Inflammatory macrophage treated with lipopolysaccharide for 1 hour (primary cell): ENCODE data around the gene ADK.
A peak's percentile ranks its signal among the peaks of the same experiment; 100 is the strongest.

Experiments
- DNase-seq, 2 donors: peaks; one replicate each; pipeline ENCODE4 v3.0.0-alpha.2; 2020 to 2022

Gene ADK

DNA sequence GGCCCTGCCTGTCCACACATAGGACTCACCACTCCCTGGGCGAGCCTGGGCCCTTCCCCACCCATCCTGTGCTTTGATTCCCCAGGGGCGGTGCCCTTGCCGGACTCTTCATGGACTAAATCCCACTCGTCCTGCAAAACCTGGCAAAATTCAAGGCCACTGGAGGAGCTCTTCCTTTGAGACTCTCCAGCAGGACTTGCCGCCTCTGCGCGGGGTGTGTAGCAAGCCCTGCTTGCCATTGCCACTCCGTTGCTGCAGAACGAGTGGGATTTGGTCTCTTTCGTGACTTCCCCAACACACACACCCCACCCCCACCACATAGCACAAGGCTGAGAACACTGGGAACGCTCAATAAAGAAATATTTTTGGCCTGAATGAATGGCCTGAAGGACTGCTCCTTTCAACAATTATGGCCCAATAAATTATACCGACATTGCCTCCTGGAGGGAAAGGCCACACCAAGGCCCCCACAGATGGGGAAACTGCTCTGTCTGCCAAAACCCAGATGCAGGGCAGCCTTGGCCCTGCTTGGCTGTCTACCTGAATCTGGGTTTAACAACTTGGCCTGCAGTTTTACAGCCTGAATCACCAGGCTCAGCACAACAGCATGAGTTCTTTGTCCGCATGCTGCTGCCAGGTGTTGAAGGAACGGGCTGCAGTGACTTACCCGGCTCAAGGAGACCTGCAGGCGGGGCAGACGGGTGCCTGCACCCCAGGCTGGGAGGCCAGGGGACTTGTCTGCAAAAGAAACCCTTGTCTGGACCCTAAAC is 602.6 kb downstream of the ADK start:
- DNase-seq, result peak; percentile 52 to 87

DNA sequence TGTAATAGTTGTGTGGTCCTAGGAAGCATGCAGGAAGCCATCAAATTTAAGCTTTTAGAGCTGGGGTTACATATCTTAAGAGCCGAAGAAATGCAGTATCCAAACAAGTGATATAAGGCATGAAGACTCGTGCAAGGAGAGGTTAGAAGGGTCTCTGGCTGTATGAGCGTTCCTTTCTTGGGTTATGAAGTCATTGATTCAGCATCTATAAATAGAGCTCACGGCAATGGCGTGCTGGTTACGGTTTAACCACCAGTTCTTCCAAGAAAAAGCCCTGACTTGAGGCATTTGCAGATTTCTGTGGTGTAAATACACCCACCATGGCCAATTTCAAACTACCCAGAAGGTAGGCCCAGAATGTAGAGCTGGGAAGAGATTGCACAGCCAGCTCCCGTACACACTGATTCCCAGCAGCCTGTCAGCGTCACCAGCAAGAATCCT is 603.4 kb downstream of the ADK start:
- DNase-seq, result peak in 1 of 2 donors; percentile 61

- peak; percentile 29 to 38 for DNase-seq
Observed at GRCh38 chr10:74755273-74755672, 604.3 kb downstream of the ADK start.
